Measurements from ENCODE around the gene MRPS27. TPM values are rescaled to one million over a fixed set of nuclear protein-coding genes. Genes with fewer than 3 reads are reported as not detected.
A peak's percentile ranks its signal among the peaks of the same experiment; 100 is the strongest.

MRPS27 gene
- total RNA-seq, result 39.5 TPM

- DNase-seq (ENCODE audit: low spot score), result peak; percentile 97
- intact Hi-C loops (cut with DNase I), result no loop called here
- ATAC-seq, result peak; percentile 100
Observed at GRCh38 chr5:72319976-72320752, at the start of gene MRPS27, which contains the start of gene PTCD2. MRPS27 (minus strand) TSS chr5:72320240; CDS start chr5:72320221, 19 bp downstream. PTCD2 (plus strand) TSS chr5:72320373; CDS start chr5:72320383, 10 bp downstream.

GRCh38 chr5:72369711-72370110 is 49.7 kb upstream of the MRPS27 start:
- intact Hi-C loops (cut with DNase I), result loop anchor here (10.0 kb wide), 1 partner anchor 145 kb away; no protein-coding TSS in a partner anchor
- DNase-seq (ENCODE audit: low spot score) (no peak), ATAC-seq (no peak)

GRCh38 chr5:72369301-72369700 is 49.3 kb upstream of the MRPS27 start:
- ATAC-seq, result no peak
- intact Hi-C loops (cut with DNase I), result loop anchor here (10.0 kb wide), 1 partner anchor 146 kb away; no protein-coding TSS in a partner anchor

GRCh38 chr5:72368271-72368670 is 48.2 kb upstream of the MRPS27 start:
- ATAC-seq, result no peak
- no peak for DNase-seq (ENCODE audit: low spot score)
- intact Hi-C loops (cut with DNase I), result loop anchor here (10.0 kb wide), 1 partner anchor 147 kb away; no protein-coding TSS in a partner anchor

More at GRCh38 chr5:72369301-72369700, 49.3 kb upstream of the MRPS27 start:
- no peak for DNase-seq (ENCODE audit: low spot score)

- ATAC-seq (peak; percentile 88), DNase-seq (ENCODE audit: low spot score) (peak; percentile 80)
- intact Hi-C loops (cut with DNase I), result loop anchor here (10.0 kb wide), 1 partner anchor 148 kb away; no protein-coding TSS in a partner anchor
Observed at GRCh38 chr5:72366324-72366976, 46.4 kb upstream of the MRPS27 start.

- intact Hi-C loops (cut with DNase I), result loop anchor here (10.0 kb wide), 1 partner anchor 150 kb away; no protein-coding TSS in a partner anchor
- ATAC-seq (no peak), DNase-seq (ENCODE audit: low spot score) (no peak)
Observed at GRCh38 chr5:72364951-72365350, 44.9 kb upstream of the MRPS27 start.

GRCh38 chr5:72364171-72364570 is 44.1 kb upstream of the MRPS27 start:
- intact Hi-C loops (cut with DNase I), result loop anchor here (10.0 kb wide), 1 partner anchor 151 kb away; no protein-coding TSS in a partner anchor
- DNase-seq (ENCODE audit: low spot score) (no peak), ATAC-seq (no peak)

GRCh38 chr5:72363166-72363802 is 43.2 kb upstream of the MRPS27 start:
- DNase-seq (ENCODE audit: low spot score), result no peak
- intact Hi-C loops (cut with DNase I), result loop anchor here (10.0 kb wide), 1 partner anchor 152 kb away; no protein-coding TSS in a partner anchor
- ATAC-seq, result no peak

- intact Hi-C loops (cut with DNase I), result loop anchor here (10.0 kb wide), 1 partner anchor 155 kb away; no protein-coding TSS in a partner anchor
- DNase-seq (ENCODE audit: low spot score) (no peak), ATAC-seq (no peak)
Observed at GRCh38 chr5:72359886-72360285, 39.8 kb upstream of the MRPS27 start.

- ATAC-seq (no peak), DNase-seq (ENCODE audit: low spot score) (no peak)
- intact Hi-C loops (cut with DNase I), result no loop called here
Observed at GRCh38 chr5:72358925-72359324, 38.9 kb upstream of the MRPS27 start.

GRCh38 chr5:72356361-72356760 is 36.3 kb upstream of the MRPS27 start:
- DNase-seq (ENCODE audit: low spot score) (no peak), ATAC-seq (no peak)
- intact Hi-C loops (cut with DNase I), result no loop called here

- peak; percentile 85 for ATAC-seq
- intact Hi-C loops (cut with DNase I), result no loop called here
Observed at GRCh38 chr5:72355706-72356299, 35.8 kb upstream of the MRPS27 start.

GRCh38 chr5:72353046-72353445 is 33.0 kb upstream of the MRPS27 start:
- no peak for DNase-seq (ENCODE audit: low spot score)
- intact Hi-C loops (cut with DNase I), result no loop called here
- no peak for ATAC-seq

More at GRCh38 chr5:72355706-72356299, 35.8 kb upstream of the MRPS27 start:
- DNase-seq (ENCODE audit: low spot score), result no peak

GRCh38 chr5:72352616-72353015 is 32.6 kb upstream of the MRPS27 start:
- intact Hi-C loops (cut with DNase I), result no loop called here
- DNase-seq (ENCODE audit: low spot score), result no peak
- no peak for ATAC-seq

GRCh38 chr5:72351376-72351775 is 31.3 kb upstream of the MRPS27 start:
- ATAC-seq (no peak), DNase-seq (ENCODE audit: low spot score) (no peak)
- intact Hi-C loops (cut with DNase I), result no loop called here

- intact Hi-C loops (cut with DNase I), result no loop called here
- no peak for DNase-seq (ENCODE audit: low spot score)
- no peak for ATAC-seq
Observed at GRCh38 chr5:72347801-72348308, 27.8 kb upstream of the MRPS27 start.

- intact Hi-C loops (cut with DNase I), result no loop called here
- DNase-seq (ENCODE audit: low spot score) (no peak), ATAC-seq (no peak)
Observed at GRCh38 chr5:72346398-72346797, 26.4 kb upstream of the MRPS27 start.

- ATAC-seq, result no peak
- DNase-seq (ENCODE audit: low spot score), result no peak
- intact Hi-C loops (cut with DNase I), result no loop called here
Observed at GRCh38 chr5:72338689-72339209, 18.7 kb upstream of the MRPS27 start.

Measured in sciatic nerve (tissue), 2 donors.